ENCODE results near the gene SLC2A9.
"Not testable (repeated sequence)": the region's sequence is repeated elsewhere in the genome, so short reads cannot be mapped to it uniquely, and the experiment has no call there.

SLC2A9 gene

GRCh38 chr4:9904976-9905587, 116.2 kb downstream of the SLC2A9 start:
- H3K4me1 Mint-ChIP-seq (ENCODE audit: low read depth) = peaks cover 2% of the 10 kb centered on the region
- no peaks in the 10 kb centered on the region for H3K27me3 Mint-ChIP-seq
- H3K36me3 Mint-ChIP-seq = peaks cover 5% of the 10 kb centered on the region
- H3K27ac Mint-ChIP-seq = no peak overlapping the region
- no peaks in the 10 kb centered on the region for H3K9me3 Mint-ChIP-seq (ENCODE audit: low read depth)
- H3K4me3 Mint-ChIP-seq = no peak overlapping the region

DNA sequence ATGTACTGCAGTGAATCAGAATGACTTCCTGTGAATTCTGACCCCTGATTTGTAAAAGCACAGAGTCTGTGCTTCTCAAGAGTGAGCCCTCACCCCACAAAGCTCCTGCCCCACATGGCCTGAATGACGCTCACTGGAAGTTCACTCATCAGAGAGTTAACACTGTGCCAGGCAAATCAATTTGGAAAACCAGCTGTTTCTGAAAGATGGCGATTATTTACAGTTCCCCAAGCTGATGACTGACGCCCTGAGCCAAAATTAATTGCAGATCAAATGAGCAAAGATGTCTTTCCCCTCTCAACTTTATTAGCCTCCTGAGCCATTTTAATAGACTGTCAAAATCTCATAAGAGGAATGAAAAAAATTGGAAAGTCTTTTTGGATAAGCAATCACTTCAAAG, 118.0 kb downstream of the SLC2A9 start:
- Mint-ChIP-seq H3K27ac (no peak overlapping the region), H3K4me1 (ENCODE audit: low read depth) (peaks cover 2% of the 10 kb centered on the region), H3K9me3 (ENCODE audit: low read depth) (no peaks in the 10 kb centered on the region), H3K36me3 (peaks cover 2% of the 10 kb centered on the region), H3K4me3 (no peak overlapping the region), H3K27me3 (no peaks in the 10 kb centered on the region)

DNA sequence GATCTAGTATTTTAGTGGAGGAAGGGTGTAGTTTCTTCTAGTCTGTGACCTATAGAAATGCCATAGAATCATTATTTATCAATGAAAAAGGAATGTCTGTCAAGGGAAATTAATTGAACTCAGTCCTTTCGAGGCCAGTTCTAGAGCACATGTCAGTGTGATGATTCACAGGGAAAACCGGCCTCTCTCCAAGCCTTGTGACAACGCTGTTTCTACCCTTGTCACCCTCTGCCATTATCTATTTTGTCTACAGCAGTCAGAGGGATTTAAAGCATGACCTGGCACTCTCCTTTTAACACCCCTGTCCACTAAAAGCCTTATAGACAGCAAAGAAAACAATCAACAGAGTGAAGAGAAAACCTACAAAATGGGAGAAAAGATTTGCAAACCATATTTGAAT, 120.0 kb downstream of the SLC2A9 start:
- Mint-ChIP-seq H3K27me3 (no peaks in the 10 kb centered on the region), H3K9me3 (ENCODE audit: low read depth) (no peaks in the 10 kb centered on the region), H3K36me3 (no peaks in the 10 kb centered on the region), H3K27ac (no peak overlapping the region), H3K4me1 (ENCODE audit: low read depth) (peaks cover 2% of the 10 kb centered on the region), H3K4me3 (no peak overlapping the region)

DNA sequence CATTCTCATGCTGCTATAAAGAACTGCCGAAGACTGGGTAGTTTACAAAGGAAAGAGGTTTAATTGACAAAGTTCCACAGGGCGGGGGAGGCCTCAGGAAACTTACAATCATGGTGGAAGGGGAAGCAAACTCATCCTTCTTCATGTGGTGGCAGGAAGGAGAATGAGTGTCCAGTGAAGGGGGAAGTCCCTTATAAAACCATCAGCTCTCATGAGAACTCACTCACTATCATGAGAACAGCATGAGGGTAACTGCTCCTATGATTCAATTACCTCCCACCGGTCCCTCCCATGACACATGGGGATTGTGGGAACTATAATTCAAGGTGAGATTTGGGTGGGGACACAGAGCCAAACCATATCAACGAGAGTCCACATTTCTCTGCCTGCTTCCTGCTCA, 120.7 kb downstream of the SLC2A9 start:
- not testable (repeated sequence) for H3K27me3 Mint-ChIP-seq; H3K4me3 Mint-ChIP-seq; H3K4me1 Mint-ChIP-seq (ENCODE audit: low read depth); H3K36me3 Mint-ChIP-seq; H3K9me3 Mint-ChIP-seq (ENCODE audit: low read depth); H3K27ac Mint-ChIP-seq

DNA sequence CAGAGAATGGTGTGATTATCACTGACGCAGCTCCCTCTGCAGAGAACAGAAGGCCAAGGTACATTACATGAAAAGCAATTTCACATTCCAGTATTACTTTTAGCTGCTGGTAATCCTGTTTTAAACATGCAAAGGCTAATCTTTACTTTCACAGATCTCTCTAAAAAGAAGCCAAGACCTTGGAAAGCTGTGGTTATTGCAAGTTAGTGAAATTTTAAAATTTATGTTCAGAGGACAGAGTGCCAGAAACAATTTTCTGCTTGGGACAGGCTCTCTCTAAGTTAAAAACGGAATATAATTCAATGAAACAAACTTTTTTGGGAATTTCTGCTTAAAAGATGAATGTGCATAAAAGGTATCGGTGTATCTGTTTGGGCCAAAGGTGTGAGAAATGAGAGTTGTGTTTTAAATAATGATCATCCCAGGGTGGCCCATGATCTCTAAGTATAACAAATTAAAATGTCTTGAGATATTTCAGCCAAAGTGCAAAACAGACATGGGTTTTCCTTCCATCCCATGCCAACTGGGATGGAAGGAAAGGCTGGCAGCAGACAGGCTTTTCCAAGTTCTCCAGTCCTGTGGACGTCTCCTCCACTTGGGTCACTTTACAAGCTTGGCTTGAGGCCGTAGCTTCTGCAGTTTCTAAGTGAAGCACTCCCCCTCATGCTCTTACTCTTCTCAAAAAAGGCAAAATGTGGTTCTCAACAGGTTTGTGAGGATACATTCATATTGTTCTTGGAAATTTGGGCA, 121.8 kb downstream of the SLC2A9 start:
- no peak overlapping the region for H3K27ac Mint-ChIP-seq

GRCh38 chr4:9898596-9899305, 122.5 kb downstream of the SLC2A9 start:
- H3K36me3 Mint-ChIP-seq = no peaks in the 10 kb centered on the region
- H3K27ac Mint-ChIP-seq = no peak overlapping the region
- H3K4me3 Mint-ChIP-seq = no peak overlapping the region
- H3K27me3 Mint-ChIP-seq = no peaks in the 10 kb centered on the region
- no peaks in the 10 kb centered on the region for H3K4me1 Mint-ChIP-seq (ENCODE audit: low read depth)
- H3K9me3 Mint-ChIP-seq (ENCODE audit: low read depth) = no peaks in the 10 kb centered on the region

More for the DNA sequence above, 121.8 kb downstream of the SLC2A9 start:
- Mint-ChIP-seq H3K27me3 (no peaks in the 10 kb centered on the region), H3K4me3 (no peak overlapping the region), H3K9me3 (ENCODE audit: low read depth) (no peaks in the 10 kb centered on the region), H3K4me1 (ENCODE audit: low read depth) (no peaks in the 10 kb centered on the region), H3K36me3 (no peaks in the 10 kb centered on the region)

DNA sequence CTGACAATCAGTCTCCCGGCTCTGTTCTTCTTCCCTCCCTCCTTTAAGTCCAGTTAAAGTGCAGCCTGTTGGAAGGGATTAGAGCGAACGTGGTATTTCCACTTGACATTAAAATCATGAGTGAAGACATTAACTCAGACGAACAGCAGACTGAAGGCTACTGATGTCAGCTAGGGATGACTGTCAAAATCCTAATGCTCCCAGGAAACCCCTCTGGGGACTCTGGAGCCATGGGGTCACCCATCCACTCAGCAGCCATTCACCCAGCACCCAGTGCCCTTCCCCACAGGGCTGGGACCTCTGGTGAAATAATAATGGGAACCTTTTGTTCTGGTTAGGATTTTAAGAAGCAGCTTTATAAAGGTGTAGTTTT, 126.0 kb downstream of the SLC2A9 start:
- H3K4me3 Mint-ChIP-seq = no peak overlapping the region
- no peak overlapping the region for H3K27ac Mint-ChIP-seq
- no peaks in the 10 kb centered on the region for H3K36me3 Mint-ChIP-seq
- H3K9me3 Mint-ChIP-seq (ENCODE audit: low read depth) = no peaks in the 10 kb centered on the region
- H3K27me3 Mint-ChIP-seq = no peaks in the 10 kb centered on the region
- no peaks in the 10 kb centered on the region for H3K4me1 Mint-ChIP-seq (ENCODE audit: low read depth)

DNA sequence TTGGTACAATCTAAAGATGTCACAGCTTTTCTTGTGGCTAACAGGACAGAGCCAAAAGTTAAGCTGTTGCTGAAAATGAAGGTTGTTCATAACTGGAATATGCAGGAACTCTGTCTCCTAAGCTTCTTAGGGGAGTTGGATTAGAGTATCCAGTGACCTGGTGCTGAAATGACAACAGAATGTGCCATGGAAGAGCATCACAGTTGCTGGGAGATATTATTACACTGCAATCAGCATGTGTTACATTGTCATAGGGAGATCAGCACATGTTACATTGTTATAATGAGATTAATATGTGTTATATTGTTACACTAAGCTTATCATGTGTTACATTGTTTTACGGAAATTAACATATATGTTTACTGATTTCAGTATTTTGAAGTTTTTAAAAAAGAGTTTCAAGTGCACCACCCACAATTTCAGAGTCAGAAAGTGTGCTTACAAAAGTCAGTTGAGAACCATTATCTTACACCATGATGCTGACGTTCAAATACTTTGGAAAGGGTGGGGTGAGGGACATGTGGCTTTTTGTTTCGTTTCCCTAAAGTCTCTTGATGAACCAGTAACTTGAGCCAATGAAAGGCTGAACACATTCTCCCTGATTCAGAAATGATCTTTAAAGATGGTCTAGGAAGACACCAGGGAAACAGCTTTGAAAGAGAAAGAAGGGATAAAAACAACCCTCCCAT, 126.5 kb downstream of the SLC2A9 start:
- Mint-ChIP-seq H3K36me3 (no peaks in the 10 kb centered on the region), H3K27ac (no peak overlapping the region), H3K4me1 (ENCODE audit: low read depth) (no peaks in the 10 kb centered on the region), H3K4me3 (no peak overlapping the region), H3K27me3 (no peaks in the 10 kb centered on the region), H3K9me3 (ENCODE audit: low read depth) (no peaks in the 10 kb centered on the region)

GRCh38 chr4:9893329-9894108, 127.8 kb downstream of the SLC2A9 start:
- Mint-ChIP-seq H3K4me3 (no peak overlapping the region), H3K9me3 (ENCODE audit: low read depth) (no peaks in the 10 kb centered on the region), H3K4me1 (ENCODE audit: low read depth) (no peaks in the 10 kb centered on the region), H3K36me3 (no peaks in the 10 kb centered on the region), H3K27me3 (no peaks in the 10 kb centered on the region), H3K27ac (no peak overlapping the region)

DNA sequence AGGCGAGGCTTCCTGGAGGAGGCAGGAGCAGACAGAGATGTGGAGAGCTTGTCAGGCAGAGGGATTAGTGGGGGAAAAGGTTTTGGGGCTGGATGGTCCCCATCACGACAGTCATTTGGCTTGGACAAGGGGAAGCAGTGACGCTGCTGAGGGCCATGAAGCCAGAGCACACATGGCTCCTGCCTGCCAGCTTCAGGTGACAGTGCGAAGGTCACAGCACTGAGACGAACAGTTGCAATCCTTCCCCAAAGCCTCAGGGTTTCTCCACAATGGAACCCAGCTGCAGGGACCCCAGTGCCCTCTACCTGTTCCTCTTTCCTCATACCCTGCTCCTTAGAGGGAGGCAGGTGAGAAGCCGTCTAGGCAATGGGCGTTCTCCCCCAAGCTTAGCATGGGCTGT, 129.6 kb downstream of the SLC2A9 start:
- no peaks in the 10 kb centered on the region for H3K9me3 Mint-ChIP-seq (ENCODE audit: low read depth)

GRCh38 chr4:9891056-9891455, 130.2 kb downstream of the SLC2A9 start:
- Mint-ChIP-seq H3K27ac (no peak overlapping the region), H3K4me3 (no peak overlapping the region), H3K4me1 (ENCODE audit: low read depth) (no peaks in the 10 kb centered on the region), H3K9me3 (ENCODE audit: low read depth) (no peaks in the 10 kb centered on the region), H3K27me3 (no peaks in the 10 kb centered on the region), H3K36me3 (no peaks in the 10 kb centered on the region)

More for the DNA sequence above, 129.6 kb downstream of the SLC2A9 start:
- no peaks in the 10 kb centered on the region for H3K36me3 Mint-ChIP-seq
- no peak overlapping the region for H3K27ac Mint-ChIP-seq
- no peaks in the 10 kb centered on the region for H3K4me1 Mint-ChIP-seq (ENCODE audit: low read depth)
- no peaks in the 10 kb centered on the region for H3K27me3 Mint-ChIP-seq
- H3K4me3 Mint-ChIP-seq = no peak overlapping the region

- Mint-ChIP-seq H3K4me1 (ENCODE audit: low read depth) (no peaks in the 10 kb centered on the region), H3K9me3 (ENCODE audit: low read depth) (no peaks in the 10 kb centered on the region), H3K27ac (no peak overlapping the region), H3K4me3 (no peak overlapping the region), H3K27me3 (no peaks in the 10 kb centered on the region), H3K36me3 (no peaks in the 10 kb centered on the region)
Measured at GRCh38 chr4:9889306-9889705, 132.0 kb downstream of the SLC2A9 start.

- Mint-ChIP-seq H3K4me3 (no peak overlapping the region), H3K27me3 (no peaks in the 10 kb centered on the region), H3K36me3 (no peaks in the 10 kb centered on the region), H3K4me1 (ENCODE audit: low read depth) (no peaks in the 10 kb centered on the region), H3K27ac (no peak overlapping the region), H3K9me3 (ENCODE audit: low read depth) (no peaks in the 10 kb centered on the region)
Measured at GRCh38 chr4:9885958-9886357, 135.3 kb downstream of the SLC2A9 start.

DNA sequence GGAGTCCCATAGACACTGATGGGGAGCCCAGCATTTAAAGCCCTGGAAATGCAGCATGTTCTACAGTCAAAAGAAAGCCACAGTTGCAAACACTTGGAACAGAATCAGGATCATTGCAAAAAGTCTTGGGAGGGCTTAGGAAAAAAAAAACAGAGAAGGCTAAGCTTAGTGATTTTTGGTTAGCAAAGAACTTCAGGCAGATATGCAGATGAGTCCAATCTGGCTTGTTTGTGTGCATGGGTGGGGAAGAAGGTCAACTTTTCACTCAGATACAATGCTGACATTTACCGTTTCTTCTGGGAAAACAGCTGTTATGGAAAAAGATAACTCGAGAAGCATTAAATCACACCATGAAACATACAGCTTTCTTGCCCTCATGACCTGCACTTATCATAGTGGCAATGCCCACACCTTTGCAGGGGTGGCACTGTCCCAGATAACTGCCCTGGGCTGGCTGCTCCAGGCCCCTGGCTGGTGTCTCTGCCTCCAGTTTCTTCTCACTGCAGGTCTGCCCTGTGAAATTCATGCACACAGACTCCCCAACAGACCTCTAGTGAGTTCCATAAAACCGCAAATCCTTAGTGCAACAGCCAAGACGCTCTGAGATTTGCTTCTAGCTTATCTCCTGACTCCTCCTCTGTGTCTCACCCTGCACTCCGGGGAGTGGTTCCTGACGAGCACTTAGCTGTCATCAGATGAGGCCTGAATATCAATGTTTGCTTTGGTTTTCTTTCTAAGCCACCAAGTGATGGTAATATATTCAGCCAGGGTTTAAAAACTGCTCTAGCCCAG, 140.7 kb downstream of the SLC2A9 start:
- H3K4me3 Mint-ChIP-seq = no peak overlapping the region
- no peaks in the 10 kb centered on the region for H3K9me3 Mint-ChIP-seq (ENCODE audit: low read depth)
- no peaks in the 10 kb centered on the region for H3K4me1 Mint-ChIP-seq (ENCODE audit: low read depth)
- H3K27ac Mint-ChIP-seq = no peak overlapping the region
- no peaks in the 10 kb centered on the region for H3K27me3 Mint-ChIP-seq
- H3K36me3 Mint-ChIP-seq = no peaks in the 10 kb centered on the region

Measured in activated naive CD8-positive, alpha-beta T cell (primary cell).